Activated T-cell treated with anti-CD3 and anti-CD28 coated beads, Interleukin-2, amount 50 U/mL, for 1 hour (primary cell): ENCODE results near the gene ADK.
"Not testable (repeated sequence)": the region's sequence is repeated elsewhere in the genome, so short reads cannot be mapped to it uniquely, and the experiment has no call there.

Experiments used
- DNase-seq: peaks from one replicate; pipeline ENCODE4 v3.0.0-alpha.2; 2020

Gene ADK

GRCh38 chr10:74244097-74244685, 93.2 kb downstream of the ADK start:
- no peak for DNase-seq

GRCh38 chr10:74244807-74245206, 93.8 kb downstream of the ADK start:
- DNase-seq = no peak

GRCh38 chr10:74246495-74246894, 95.5 kb downstream of the ADK start:
- DNase-seq = no peak

GRCh38 chr10:74249865-74250264, 98.8 kb downstream of the ADK start:
- DNase-seq = no peak

- no peak for DNase-seq
Observed at GRCh38 chr10:74255214-74255613, 104.2 kb downstream of the ADK start.

GRCh38 chr10:74255888-74256357, 104.9 kb downstream of the ADK start:
- DNase-seq = no peak

GRCh38 chr10:74262856-74263255, 111.8 kb downstream of the ADK start:
- no peak for DNase-seq

GRCh38 chr10:74263996-74264395, 113.0 kb downstream of the ADK start:
- no peak for DNase-seq

- no peak for DNase-seq
Observed at GRCh38 chr10:74272288-74272687, 121.3 kb downstream of the ADK start.

- DNase-seq = no peak
Observed at GRCh38 chr10:74275755-74276290, 124.8 kb downstream of the ADK start.

GRCh38 chr10:74276416-74276815, 125.4 kb downstream of the ADK start:
- DNase-seq = no peak

GRCh38 chr10:74282151-74282847, 131.3 kb downstream of the ADK start:
- no peak for DNase-seq

GRCh38 chr10:74282848-74283210, 131.8 kb downstream of the ADK start:
- no peak for DNase-seq

GRCh38 chr10:74289188-74289587, 138.2 kb downstream of the ADK start:
- DNase-seq = no peak

GRCh38 chr10:74289951-74290350, 138.9 kb downstream of the ADK start:
- DNase-seq = no peak

GRCh38 chr10:74290708-74291107, 139.7 kb downstream of the ADK start:
- no peak for DNase-seq

GRCh38 chr10:74292871-74293427, 141.9 kb downstream of the ADK start:
- DNase-seq = no peak

GRCh38 chr10:74293686-74294371, 142.8 kb downstream of the ADK start:
- DNase-seq = no peak

GRCh38 chr10:74297389-74298080, 146.5 kb downstream of the ADK start:
- DNase-seq = no peak

- not testable (repeated sequence) for DNase-seq
Observed at GRCh38 chr10:74300074-74300621, 149.1 kb downstream of the ADK start.

- no peak for DNase-seq
Observed at GRCh38 chr10:74300666-74301065, 149.6 kb downstream of the ADK start.

- no peak for DNase-seq
Observed at GRCh38 chr10:74305730-74306129, 154.7 kb downstream of the ADK start.
